TTC549 (cell line): ENCODE results near the gene CEP192.
"Not testable (repeated sequence)": the region's sequence is repeated elsewhere in the genome, so short reads cannot be mapped to it uniquely, and the experiment has no call there.

Source experiments
- FAIRE-seq: peaks from 2 replicates; lab custom pipeline; 2012; peaks lifted over from hg19 to GRCh38; lab: Jason Lieb, UNC

CEP192 gene

GRCh38 chr18:12990967-12991820, at the start of gene CEP192:
TSS of gene CEP192 (plus strand) at chr18:12991362. CDS start at chr18:12999425, 8,063 bp downstream.
- peak; percentile 92 for FAIRE-seq

- FAIRE-seq = no peak
Observed at GRCh38 chr18:12943215-12943614, 47.9 kb upstream of the CEP192 start.

GRCh38 chr18:12944709-12945108, 46.5 kb upstream of the CEP192 start:
- no peak for FAIRE-seq

- FAIRE-seq = no peak
Observed at GRCh38 chr18:12946549-12947284, 44.4 kb upstream of the CEP192 start.

GRCh38 chr18:12947285-12948049, 43.7 kb upstream of the CEP192 start, which contains the start of gene SEH1L:
TSS of gene SEH1L (plus strand) at chr18:12948011. CDS start at chr18:12948122, 111 bp downstream.
- no peak for FAIRE-seq

GRCh38 chr18:12948050-12948804, 42.9 kb upstream of the CEP192 start:
- no peak for FAIRE-seq

- no peak for FAIRE-seq
Observed at GRCh38 chr18:12958478-12958877, 32.7 kb upstream of the CEP192 start.

GRCh38 chr18:12960395-12960794, 30.8 kb upstream of the CEP192 start:
- FAIRE-seq = no peak

- no peak for FAIRE-seq
Observed at GRCh38 chr18:12960853-12961397, 30.2 kb upstream of the CEP192 start.

GRCh38 chr18:12963069-12963468, 28.1 kb upstream of the CEP192 start:
- FAIRE-seq = no peak

- FAIRE-seq = no peak
Observed at GRCh38 chr18:12968115-12968514, 23.0 kb upstream of the CEP192 start.

GRCh38 chr18:12968619-12969018, 22.5 kb upstream of the CEP192 start:
- no peak for FAIRE-seq

GRCh38 chr18:12973562-12974213, 17.5 kb upstream of the CEP192 start:
- FAIRE-seq = no peak

GRCh38 chr18:12975488-12975887, 15.7 kb upstream of the CEP192 start:
- FAIRE-seq = no peak

GRCh38 chr18:12976305-12976704, 14.9 kb upstream of the CEP192 start:
- FAIRE-seq = no peak

GRCh38 chr18:12980065-12980464, 11.1 kb upstream of the CEP192 start:
- FAIRE-seq = not testable (repeated sequence)

- FAIRE-seq = no peak
Observed at GRCh38 chr18:12989397-12990122, 1.6 kb upstream of the CEP192 start.

GRCh38 chr18:12990123-12990475, 1.1 kb upstream of the CEP192 start:
- no peak for FAIRE-seq

GRCh38 chr18:12990641-12990966, 558 bp upstream of the CEP192 start:
- FAIRE-seq = no peak

GRCh38 chr18:12991821-12992179, 638 bp downstream of the CEP192 start:
- FAIRE-seq = no peak

- no peak for FAIRE-seq
Observed at GRCh38 chr18:12993439-12993838, 2.3 kb downstream of the CEP192 start.
